Psoas muscle (tissue), 8 donors: Measurements from ENCODE around the gene ACTN1. TPM values are rescaled to one million over a fixed set of nuclear protein-coding genes. Genes with fewer than 3 reads are reported as not detected.

ENCODE experiments used
- ATAC-seq, 4 donors: fragments of 200-7000 bp; cut with Tn5 transposase; one replicate each; pipeline ENCODE4 v1.9.1; 2020; ENCODE audit warnings: moderate library complexity in 3 of 4, mild to moderate bottlenecking in 2 of 4
- DNase-seq, 2 donors: peaks; one replicate each; pipeline ENCODE4 v3.0.0-alpha.2; 2020
- H3K27ac ChIP-seq: fragments of 200-600 bp; one replicate; pipeline ENCODE4 v1.8.0; 2022
- H3K27me3 ChIP-seq, 3 donors: fragments of 200-600 bp in 1 of 3; one replicate each; pipeline versions ENCODE4 v1.6.1 to v1.8.0; 2013 to 2022; ENCODE audit warnings: low read length in 2 of 3, mild to moderate bottlenecking in 2 of 3, moderate library complexity in 1 of 3; ENCODE audit not compliant: insufficient read depth in 3 of 3
- H3K36me3 ChIP-seq, 2 donors: fragments of 200-600 bp in 1 of 2; one replicate each; pipeline versions ENCODE4 v1.6.1 to v1.8.0; 2013 to 2022; ENCODE audit warnings: low read depth in 1 of 2, mild to moderate bottlenecking in 1 of 2, moderate library complexity in 1 of 2; ENCODE audit not compliant: insufficient read depth in 1 of 2
- H3K4me1 ChIP-seq: fragments of 200-600 bp; one replicate; pipeline ENCODE4 v1.8.0; 2022
- H3K4me3 ChIP-seq: fragments of 200-600 bp; one replicate; pipeline ENCODE4 v1.8.0; 2022; ENCODE audit warnings: mild to moderate bottlenecking
- H3K9me3 ChIP-seq: fragments of 200-600 bp; one replicate; pipeline ENCODE4 v1.8.0; 2022
- CTCF ChIP-seq: fragments of 200-600 bp; IDR thresholded peaks from one replicate; pipeline ENCODE4 v1.8.0; 2022; ENCODE audit warnings: antibody characterized with exemption
- WGBS, 3 donors: extraction: QIAGEN DNeasy Blood & Tissue Kit; methylation state at CpG; one replicate each; pipeline versions ENCODE4 v1.1.6 to v1.1.7; 2013; 5-methylcytosine and 5-hydroxymethylcytosine counted together
- intact Hi-C, 2 donors: fragments of 100-400 bp; cut with DNase I; formaldehyde crosslinking; loops; one replicate each; pipeline versions ENCODE4 v1.11.0 to v1.14.2; 2022
- polyA plus RNA-seq, 3 donors: library from polyadenylated mRNA; stranded (reverse); fragments of 200-250 nt; gene quantifications; one replicate each; pipeline ENCODE4 v1.2.3, GENCODE V29; 2013
- total RNA-seq, 4 donors: library from RNA; stranded (reverse); fragmentation: NEBNext Ultra II Directional in 2 of 4; extraction: Animal tissue kit (Norgen Biotek cat#: 25700) in 2 of 4; gene quantifications; one replicate each; pipeline versions ENCODE4 v1.2.1 to v1.2.4, GENCODE V29; 2021 to 2023
- donor health status: healthy with polysubstance abuse.
- donor health status: DM: no; HTN: no; CAD: no; lungs with moderate emphysema.
- donor health status: Bipolar disorder and iron deficiency.
- donor health status: healthy.
- donor health status: DM: yes; HTN: yes; CAD: no.
- donor health status: DM: no; HTN: no; CAD: no.
- donor health status: DM: no; HTN: no; CAD: no.
- donor health status: DM: yes; HTN: yes; CAD: no.

Gene ACTN1
- total and polyA plus RNA-seq, 7 donors, result 5.8 to 23.7 (median 10.9) TPM

GRCh38 chr14:68913516-68913915, 65.6 kb downstream of the ACTN1 start:
- 94 to 95% (median 95%) methylated on average over 3 of the region's 3 CpGs for WGBS, 3 donors
- Histone ChIP-seq H3K27ac (no peak overlapping the region), H3K9me3 (no peaks in the 10 kb centered on the region), H3K4me3 (no peak overlapping the region), H3K27me3 (no peaks in the 10 kb centered on the region), H3K36me3 (peaks cover 0 to 10% of the 10 kb centered on the region in 2 donors), H3K4me1 (no peaks in the 10 kb centered on the region)
- intact Hi-C loops, result loop anchor here (2.0 to 10.0 kb wide), 5 partner anchors 61 to 194 kb away; partner anchors contain the start of gene ACTN1 (in 1 of the 2)
- no peak for DNase-seq
- no peak for TF ChIP-seq CTCF
- no peak for ATAC-seq

GRCh38 chr14:68911594-68912227, 67.4 kb downstream of the ACTN1 start:
- intact Hi-C loops, result loop anchor here (2.0 to 10.0 kb wide), 5 partner anchors 63 to 196 kb away; partner anchors contain the start of gene ACTN1 (in 1 of the 2)
- no peaks in the 10 kb centered on the region for H3K9me3 ChIP-seq
- peak; percentile 97 for TF ChIP-seq CTCF
- H3K27ac ChIP-seq, result no peak overlapping the region
- H3K4me1 ChIP-seq, result no peaks in the 10 kb centered on the region
- WGBS, 3 donors, result 41 to 54% (median 43%) methylated on average over 12 of the region's 12 CpGs
- DNase-seq (peak; percentile 64 to 82), ATAC-seq (peak; percentile 82 to 99 (median 93))
- H3K4me3 ChIP-seq, result no peak overlapping the region
- no peaks in the 10 kb centered on the region for H3K27me3 ChIP-seq
- peaks cover 0 to 12% of the 10 kb centered on the region in 2 donors for H3K36me3 ChIP-seq

- 74 to 79% (median 76%) methylated on average over 9 of the region's 9 CpGs for WGBS, 3 donors
- Histone ChIP-seq H3K9me3 (no peaks in the 10 kb centered on the region), H3K27me3 (no peaks in the 10 kb centered on the region), H3K4me3 (no peak overlapping the region), H3K4me1 (no peaks in the 10 kb centered on the region), H3K27ac (no peak overlapping the region), H3K36me3 (peaks cover 0 to 11% of the 10 kb centered on the region in 2 donors)
- no peak for DNase-seq
- intact Hi-C loops, result loop anchor here (5.0 to 10.0 kb wide), 4 partner anchors 64 to 197 kb away; partner anchors contain the start of gene ACTN1 (in 1 of the 2)
- TF ChIP-seq CTCF, result no peak
- no peak for ATAC-seq
Observed at GRCh38 chr14:68910540-68910939, 68.6 kb downstream of the ACTN1 start.

- intact Hi-C loops, result no loop called here
- Histone ChIP-seq H3K27me3 (no peaks in the 10 kb centered on the region), H3K36me3 (peaks cover 0 to 19% of the 10 kb centered on the region in 2 donors), H3K27ac (no peak overlapping the region), H3K9me3 (no peaks in the 10 kb centered on the region), H3K4me3 (no peak overlapping the region), H3K4me1 (no peaks in the 10 kb centered on the region)
- TF ChIP-seq CTCF, result no peak
- WGBS, 3 donors, result 89 to 96% (median 93%) methylated on average over 5 of the region's 5 CpGs
- DNase-seq (no peak), ATAC-seq (no peak)
Observed at GRCh38 chr14:68908803-68909202, 70.3 kb downstream of the ACTN1 start.
